Measurements from ENCODE around the gene ZBTB7C. TPM values are rescaled to one million over a fixed set of nuclear protein-coding genes. Genes with fewer than 3 reads are reported as not detected.

The ZBTB7C gene
- total RNA-seq, 1 donor from 2014 or later, result 7.4 TPM

GRCh38 chr18:48342125-48342524 lies 67.1 kb downstream of the ZBTB7C start:
- Mint-ChIP-seq H3K36me3 (no peaks in the 10 kb centered on the region), H3K4me3 (no peak overlapping the region), H3K27ac (no peak overlapping the region), H3K27me3 (ENCODE audit: low read depth) (peaks cover under 1% of the 10 kb centered on the region), H3K9me3 (no peaks in the 10 kb centered on the region), H3K4me1 (peaks cover 16% of the 10 kb centered on the region)
- no peak for DNase-seq (ENCODE audit: low spot score in 2 of 2, unreplicated experiment in 2 of 2)
- TF ChIP-seq CTCF (IDR thresholded peaks at IDR 0.05; ENCODE audit: unreplicated experiment), result no peak

- no peaks in the 10 kb centered on the region for H3K9me3 Mint-ChIP-seq
- no peak for TF ChIP-seq CTCF (IDR thresholded peaks at IDR 0.05; ENCODE audit: unreplicated experiment)
- DNase-seq (ENCODE audit: low spot score in 2 of 2, unreplicated experiment in 2 of 2), result no peak
- no peaks in the 10 kb centered on the region for H3K27me3 Mint-ChIP-seq (ENCODE audit: low read depth)
- no peak overlapping the region for H3K4me3 Mint-ChIP-seq
- no peak overlapping the region for H3K27ac Mint-ChIP-seq
- H3K4me1 Mint-ChIP-seq, result peaks cover 23% of the 10 kb centered on the region
- no peaks in the 10 kb centered on the region for H3K36me3 Mint-ChIP-seq
These were observed 68.6 kb downstream of the ZBTB7C start for GRCh38 chr18:48340560-48340959.

GRCh38 chr18:48339692-48340091 lies 69.5 kb downstream of the ZBTB7C start:
- H3K4me1 Mint-ChIP-seq, result peaks cover 23% of the 10 kb centered on the region
- no peak for DNase-seq (ENCODE audit: low spot score in 2 of 2, unreplicated experiment in 2 of 2)
- no peak for TF ChIP-seq CTCF (IDR thresholded peaks at IDR 0.05; ENCODE audit: unreplicated experiment)

DNA sequence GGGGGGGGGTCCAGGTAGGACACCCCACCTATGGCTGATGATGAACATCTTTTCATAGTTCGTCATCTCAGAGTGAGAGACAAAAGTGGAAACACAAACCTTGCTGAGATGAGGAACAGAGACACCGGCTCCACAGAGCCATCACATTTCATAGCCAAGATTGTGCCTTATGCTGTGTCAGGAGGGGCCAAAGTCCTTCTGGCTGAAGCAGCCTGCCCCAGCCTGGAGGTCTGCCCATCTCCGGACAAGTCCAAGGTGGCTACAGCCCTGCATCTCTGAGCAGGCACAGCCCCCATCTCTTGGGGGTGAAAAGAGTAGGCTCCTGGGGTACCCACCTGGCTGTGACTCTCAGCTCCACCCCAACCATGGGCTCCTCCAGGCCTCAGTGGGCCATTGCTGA lies 70.3 kb downstream of the ZBTB7C start:
- H3K4me1 Mint-ChIP-seq, result peaks cover 23% of the 10 kb centered on the region
- H3K4me3 Mint-ChIP-seq, result no peak overlapping the region
- no peaks in the 10 kb centered on the region for H3K27me3 Mint-ChIP-seq (ENCODE audit: low read depth)
- H3K36me3 Mint-ChIP-seq, result no peaks in the 10 kb centered on the region
- DNase-seq (ENCODE audit: low spot score in 2 of 2, unreplicated experiment in 2 of 2), result no peak
- H3K9me3 Mint-ChIP-seq, result no peaks in the 10 kb centered on the region
- no peak for TF ChIP-seq CTCF (IDR thresholded peaks at IDR 0.05; ENCODE audit: unreplicated experiment)
- no peak overlapping the region for H3K27ac Mint-ChIP-seq

More at GRCh38 chr18:48339692-48340091, 69.5 kb downstream of the ZBTB7C start:
- H3K4me3 Mint-ChIP-seq, result no peak overlapping the region
- no peaks in the 10 kb centered on the region for H3K9me3 Mint-ChIP-seq
- H3K36me3 Mint-ChIP-seq, result no peaks in the 10 kb centered on the region
- H3K27ac Mint-ChIP-seq, result peak overlapping the region; percentile 17
- H3K27me3 Mint-ChIP-seq (ENCODE audit: low read depth), result no peaks in the 10 kb centered on the region

DNA sequence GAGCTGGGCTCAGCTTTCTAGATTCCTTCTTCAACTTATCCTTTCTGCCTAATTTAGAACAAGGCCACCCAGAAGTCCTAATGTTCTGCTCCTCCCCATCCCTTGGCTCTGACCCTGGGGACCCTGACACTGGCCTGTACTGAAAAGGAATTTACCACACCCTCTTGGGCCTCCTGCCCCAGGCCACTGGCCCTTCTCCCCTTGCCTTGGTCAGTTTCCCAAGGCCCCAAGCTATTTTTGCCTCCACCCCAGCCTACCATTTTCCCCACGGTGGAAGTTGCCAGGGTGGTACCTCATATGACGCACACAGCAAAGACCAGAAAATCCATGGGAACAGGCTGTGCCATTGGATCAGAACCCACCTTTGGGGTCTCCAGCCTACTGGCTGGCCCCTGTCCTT lies 72.1 kb downstream of the ZBTB7C start:
- no peaks in the 10 kb centered on the region for H3K36me3 Mint-ChIP-seq
- TF ChIP-seq CTCF (IDR thresholded peaks at IDR 0.05; ENCODE audit: unreplicated experiment), result no peak
- DNase-seq (ENCODE audit: low spot score in 2 of 2, unreplicated experiment in 2 of 2), result no peak
- H3K4me1 Mint-ChIP-seq, result peaks cover 26% of the 10 kb centered on the region
- no peaks in the 10 kb centered on the region for H3K9me3 Mint-ChIP-seq
- H3K27ac Mint-ChIP-seq, result no peak overlapping the region
- no peak overlapping the region for H3K4me3 Mint-ChIP-seq
- peaks cover under 1% of the 10 kb centered on the region for H3K27me3 Mint-ChIP-seq (ENCODE audit: low read depth)

DNA sequence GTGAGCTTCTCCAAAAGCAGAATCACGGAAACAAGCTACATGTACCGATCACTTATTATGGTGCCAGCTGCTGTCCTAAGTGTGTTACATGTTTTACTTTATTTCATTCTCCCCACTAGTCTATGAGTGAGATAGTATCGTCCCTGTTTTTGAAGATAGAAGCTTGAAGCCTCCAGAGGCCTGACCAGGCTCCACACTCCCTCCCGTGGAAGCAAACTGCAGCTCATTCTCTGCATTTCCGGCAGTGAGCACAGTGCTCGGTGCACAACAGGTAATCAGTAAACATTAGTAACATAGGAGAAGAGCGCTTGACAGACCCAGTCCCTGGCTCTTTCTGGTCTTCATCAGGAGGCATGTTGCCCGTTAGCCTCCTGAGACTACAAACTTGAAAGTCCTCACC lies 72.9 kb downstream of the ZBTB7C start:
- Mint-ChIP-seq H3K4me1 (peaks cover 26% of the 10 kb centered on the region), H3K27ac (no peak overlapping the region), H3K27me3 (ENCODE audit: low read depth) (peaks cover 2% of the 10 kb centered on the region), H3K4me3 (no peak overlapping the region), H3K36me3 (no peaks in the 10 kb centered on the region), H3K9me3 (no peaks in the 10 kb centered on the region)
- DNase-seq (ENCODE audit: low spot score in 2 of 2, unreplicated experiment in 2 of 2), result no peak
- no peak for TF ChIP-seq CTCF (IDR thresholded peaks at IDR 0.05; ENCODE audit: unreplicated experiment)

Data from mesothelial cell of epicardium (in vitro differentiated cells).